Transverse colon (tissue), 4 donors: ENCODE measurements around the gene CMTM1. TPM values are rescaled to one million over a fixed set of nuclear protein-coding genes. Genes with fewer than 3 reads are reported as not detected.
"Not testable (repeated sequence)": the region's sequence is repeated elsewhere in the genome, so short reads cannot be mapped to it uniquely, and the experiment has no call there.

Experiments used
- DNase-seq: peaks from one replicate; pipeline ENCODE4 v3.0.0-alpha.2; 2019
- H3K27ac ChIP-seq, 4 donors: fragments of 200-600 bp; sonication (generic); 2 replicates each; pipeline ENCODE4 v1.5.1; 2016 to 2018; ENCODE audit warnings: inconsistent platforms in 4 of 4
- H3K27me3 ChIP-seq: fragments of 200-600 bp; sonication (generic); 2 replicates; pipeline ENCODE4 v1.5.1; 2017; ENCODE audit warnings: inconsistent platforms
- H3K36me3 ChIP-seq, 4 donors: fragments of 200-600 bp; sonication (generic); 2 replicates each; pipeline ENCODE4 v1.5.1; 2017 to 2019; ENCODE audit warnings: inconsistent platforms in 4 of 4
- H3K4me1 ChIP-seq, 4 donors: fragments of 200-600 bp; sonication (generic); 2 replicates each; pipeline ENCODE4 v1.5.1; 2017 to 2020; ENCODE audit warnings: inconsistent platforms in 4 of 4
- H3K4me3 ChIP-seq, 4 donors: fragments of 200-600 bp; sonication (generic); 1 replicate in 1 of 4; 2 replicates in 3 of 4; pipeline versions ENCODE4 v1.5.1 to v1.6.1; 2017 to 2019; ENCODE audit warnings: inconsistent platforms in 4 of 4
- H3K9me3 ChIP-seq, 2 donors: fragments of 200-600 bp; sonication (generic); 2 replicates each; pipeline ENCODE4 v1.5.1; 2017 to 2019; ENCODE audit warnings: inconsistent platforms in 2 of 2
- CTCF ChIP-seq, 5 experiments: fragments of 200-600 bp in 3 of 5; fragments of 450-650 bp in 2 of 5; sonication (generic) in 3 of 5; IDR thresholded peaks; 1 replicate in 2 of 5; 2 replicates in 3 of 5; pipeline ENCODE4 v1.5.1; 2016 to 2017; ENCODE audit warnings: antibody characterized with exemption in 5 of 5, inconsistent platforms in 3 of 5, mild to moderate bottlenecking in 2 of 5, moderate library complexity in 1 of 5
- EP300 ChIP-seq: sonication (generic); formaldehyde crosslinking; IDR thresholded peaks from one replicate; pipeline ENCODE4 v1.6.1; 2017; ENCODE audit warnings: antibody characterized with exemption, low read depth
- POLR2A ChIP-seq: fragments of 450-650 bp; IDR thresholded peaks from one replicate; pipeline ENCODE4 v1.6.1; 2016; ENCODE audit warnings: antibody characterized with exemption, mild to moderate bottlenecking, moderate library complexity
- POLR2AphosphoS5 ChIP-seq, 3 donors: sonication (generic); formaldehyde crosslinking; IDR thresholded peaks; one replicate each; pipeline ENCODE4 v1.6.1; 2016; ENCODE audit warnings: antibody characterized with exemption in 3 of 3
- WGBS, 2 donors: methylation state at CpG; one replicate each; pipeline ENCODE4 v1.1.5; 2018; ENCODE audit warnings: low coverage in 1 of 2; 5-methylcytosine and 5-hydroxymethylcytosine counted together
- in situ Hi-C, 4 donors: fragments of 200-750 bp; cut with MboI; loops; one replicate each; pipeline versions ENCODE4 v1.15.0 to v1.15.1; 2017; ENCODE audit warnings: low sequenced_read_pairs in 3 of 4, low pct_ligation_motif_present in 1 of 4, low pct_unique_long_range_greater_than_20kb in 1 of 4
- intact Hi-C: fragments of 100-400 bp; cut with DNase I; formaldehyde crosslinking; loops from one replicate; pipeline ENCODE4 v1.15.1; 2023; ENCODE audit warnings: low total_unique reads
- total RNA-seq, 4 donors: library from RNA; depleted of rRNA; stranded (reverse); fragments of >200 nt; gene quantifications; one replicate each; pipeline ENCODE4 v1.1.0, GENCODE V29; 2016

The CMTM1 gene
- total RNA-seq, 4 donors from 2014 or later = 2.0 to 34.2 (median 4.0) TPM; not detected in 1

- H3K36me3 ChIP-seq = no peaks in the 10 kb centered on the region
- in situ Hi-C loops (loop anchor here in 3 of 4 donors (25.0 kb wide), 2 partner anchors 105 to 180 kb away; no protein-coding TSS in a partner anchor), intact Hi-C loops (no loop called here)
- TF ChIP-seq POLR2AphosphoS5 (IDR thresholded peaks at IDR 0.05) (no peak), EP300 (no peak), CTCF (IDR thresholded peaks at IDR 0.05) (no peak), POLR2A (no peak)
- H3K9me3 ChIP-seq = no peaks in the 10 kb centered on the region
- 88% methylated on average over 3 of the region's 3 CpGs; no CpG with 5 or more reads in 1 of the 2 donors for WGBS, 2 donors
- H3K4me3 ChIP-seq = no peak overlapping the region
- no peaks in the 10 kb centered on the region for H3K4me1 ChIP-seq
- DNase-seq = no peak
- H3K27ac ChIP-seq = no peak overlapping the region
- H3K27me3 ChIP-seq = no peaks in the 10 kb centered on the region
Observed at GRCh38 chr16:66592241-66592640, 26.0 kb downstream of the CMTM1 start.

- TF ChIP-seq POLR2A = no peak
- TF ChIP-seq CTCF (IDR thresholded peaks at IDR 0.05) = no peak
- no peak for TF ChIP-seq POLR2AphosphoS5 (IDR thresholded peaks at IDR 0.05)
- no peak for TF ChIP-seq EP300
- H3K27me3 ChIP-seq = no peaks in the 10 kb centered on the region
- no peaks in the 10 kb centered on the region for H3K4me1 ChIP-seq
- in situ Hi-C loops (loop anchor here in 3 of 4 donors (25.0 kb wide), 2 partner anchors 106 to 181 kb away; no protein-coding TSS in a partner anchor), intact Hi-C loops (no loop called here)
- 93 to 99% methylated on average over 3 of the region's 3 CpGs for WGBS, 2 donors
- no peak overlapping the region for H3K4me3 ChIP-seq
- DNase-seq = no peak
- H3K27ac ChIP-seq = no peak overlapping the region
- H3K36me3 ChIP-seq = no peaks in the 10 kb centered on the region
- H3K9me3 ChIP-seq = no peaks in the 10 kb centered on the region
Observed at GRCh38 chr16:66592814-66593213, 26.6 kb downstream of the CMTM1 start.

GRCh38 chr16:66594739-66595138 lies 28.5 kb downstream of the CMTM1 start:
- Histone ChIP-seq H3K4me3 (no peak overlapping the region), H3K4me1 (no peaks in the 10 kb centered on the region), H3K9me3 (no peaks in the 10 kb centered on the region), H3K27me3 (no peaks in the 10 kb centered on the region), H3K27ac (no peak overlapping the region), H3K36me3 (no peaks in the 10 kb centered on the region)
- in situ Hi-C loops (loop anchor here in 3 of 4 donors (25.0 kb wide), 2 partner anchors 107 to 182 kb away; no protein-coding TSS in a partner anchor), intact Hi-C loops (no loop called here)
- WGBS, 2 donors = 60 to 78% methylated on average over 5 to 7 of the region's 7 CpGs
- no peak for DNase-seq
- TF ChIP-seq POLR2A = no peak
- TF ChIP-seq CTCF (IDR thresholded peaks at IDR 0.05) = no peak
- TF ChIP-seq EP300 = no peak
- TF ChIP-seq POLR2AphosphoS5 (IDR thresholded peaks at IDR 0.05) = no peak

GRCh38 chr16:66596559-66596958 lies 30.3 kb downstream of the CMTM1 start:
- H3K27me3 ChIP-seq, DNase-seq, H3K4me1 ChIP-seq, intact Hi-C loops, H3K36me3 ChIP-seq, H3K27ac ChIP-seq, H3K4me3 ChIP-seq, H3K9me3 ChIP-seq: not testable (repeated sequence)
- in situ Hi-C loops = loop anchor here in 3 of 4 donors (25.0 kb wide), 2 partner anchors 109 to 184 kb away; no protein-coding TSS in a partner anchor
- 98% methylated on average over 4 of the region's 4 CpGs; no CpG with 5 or more reads in 1 of the 2 donors for WGBS, 2 donors
